ENCODE measurements around the gene OAF.
"Not testable (repeated sequence)": the region's sequence is repeated elsewhere in the genome, so short reads cannot be mapped to it uniquely, and the experiment has no call there.

Gene OAF

GRCh38 chr11:120270386-120270785, 59.6 kb downstream of the OAF start:
- Histone ChIP-seq H3K4me3 (ENCODE audit: low read depth in 1 of 2, low read length in 2 of 2) (no peak overlapping the region), H3K27me3 (ENCODE audit: control insufficient read depth in 1 of 2, insufficient read depth in 2 of 2, low read length in 2 of 2) (no peaks in the 10 kb centered on the region)

GRCh38 chr11:120271672-120272071, 60.8 kb downstream of the OAF start:
- Histone ChIP-seq H3K4me1 (ENCODE audit: insufficient read depth, low read length) (no peaks in the 10 kb centered on the region), H3K9ac (ENCODE audit: low read length) (no peak overlapping the region), H3K4me3 (ENCODE audit: low read depth in 1 of 2, low read length in 2 of 2) (no peak overlapping the region), H3K9me3 (ENCODE audit: low read length) (no peaks in the 10 kb centered on the region), H3K27ac (ENCODE audit: low read depth, low read length) (no peak overlapping the region), H3K27me3 (ENCODE audit: control insufficient read depth in 1 of 2, insufficient read depth in 2 of 2, low read length in 2 of 2) (no peaks in the 10 kb centered on the region), H3K36me3 (ENCODE audit: insufficient read depth, low read length) (no peaks in the 10 kb centered on the region)

More at GRCh38 chr11:120270386-120270785, 59.6 kb downstream of the OAF start:
- H3K36me3 ChIP-seq (ENCODE audit: insufficient read depth, low read length) = no peaks in the 10 kb centered on the region
- no peak overlapping the region for H3K27ac ChIP-seq (ENCODE audit: low read depth, low read length)
- H3K4me1 ChIP-seq (ENCODE audit: insufficient read depth, low read length) = no peaks in the 10 kb centered on the region
- no peaks in the 10 kb centered on the region for H3K9me3 ChIP-seq (ENCODE audit: low read length)
- no peak overlapping the region for H3K9ac ChIP-seq (ENCODE audit: low read length)

- Histone ChIP-seq H3K27me3 (ENCODE audit: control insufficient read depth in 1 of 2, insufficient read depth in 2 of 2, low read length in 2 of 2) (no peaks in the 10 kb centered on the region), H3K9ac (ENCODE audit: low read length) (no peak overlapping the region), H3K9me3 (ENCODE audit: low read length) (no peaks in the 10 kb centered on the region), H3K36me3 (ENCODE audit: insufficient read depth, low read length) (no peaks in the 10 kb centered on the region), H3K4me1 (ENCODE audit: insufficient read depth, low read length) (no peaks in the 10 kb centered on the region), H3K4me3 (ENCODE audit: low read depth in 1 of 2, low read length in 2 of 2) (no peak overlapping the region), H3K27ac (ENCODE audit: low read depth, low read length) (no peak overlapping the region)
Observed at GRCh38 chr11:120272303-120272702, 61.5 kb downstream of the OAF start.

GRCh38 chr11:120273432-120273831, 62.6 kb downstream of the OAF start:
- Histone ChIP-seq H3K27ac (ENCODE audit: low read depth, low read length) (no peak overlapping the region), H3K27me3 (ENCODE audit: control insufficient read depth in 1 of 2, insufficient read depth in 2 of 2, low read length in 2 of 2) (no peaks in the 10 kb centered on the region)

GRCh38 chr11:120273956-120274355, 63.1 kb downstream of the OAF start:
- H3K36me3 ChIP-seq (ENCODE audit: insufficient read depth, low read length) = not testable (repeated sequence)

More at GRCh38 chr11:120273432-120273831, 62.6 kb downstream of the OAF start:
- H3K9me3 ChIP-seq (ENCODE audit: low read length) = no peaks in the 10 kb centered on the region
- no peak overlapping the region for H3K4me3 ChIP-seq (ENCODE audit: low read depth in 1 of 2, low read length in 2 of 2)
- H3K4me1 ChIP-seq (ENCODE audit: insufficient read depth, low read length) = no peaks in the 10 kb centered on the region
- H3K9ac ChIP-seq (ENCODE audit: low read length) = no peak overlapping the region
- no peaks in the 10 kb centered on the region for H3K36me3 ChIP-seq (ENCODE audit: insufficient read depth, low read length)

GRCh38 chr11:120279502-120279901, 68.7 kb downstream of the OAF start:
- Histone ChIP-seq H3K9me3 (ENCODE audit: low read length) (no peaks in the 10 kb centered on the region), H3K27me3 (ENCODE audit: control insufficient read depth in 1 of 2, insufficient read depth in 2 of 2, low read length in 2 of 2) (no peaks in the 10 kb centered on the region), H3K4me1 (ENCODE audit: insufficient read depth, low read length) (no peaks in the 10 kb centered on the region), H3K9ac (ENCODE audit: low read length) (no peak overlapping the region), H3K4me3 (ENCODE audit: low read depth in 1 of 2, low read length in 2 of 2) (no peak overlapping the region), H3K27ac (ENCODE audit: low read depth, low read length) (no peak overlapping the region), H3K36me3 (ENCODE audit: insufficient read depth, low read length) (no peaks in the 10 kb centered on the region)

More at GRCh38 chr11:120273956-120274355, 63.1 kb downstream of the OAF start:
- H3K4me3 ChIP-seq (ENCODE audit: low read depth in 1 of 2, low read length in 2 of 2); H3K9ac ChIP-seq (ENCODE audit: low read length); H3K27me3 ChIP-seq (ENCODE audit: control insufficient read depth in 1 of 2, insufficient read depth in 2 of 2, low read length in 2 of 2); H3K9me3 ChIP-seq (ENCODE audit: low read length); H3K4me1 ChIP-seq (ENCODE audit: insufficient read depth, low read length); H3K27ac ChIP-seq (ENCODE audit: low read depth, low read length): not testable (repeated sequence)

Measured in muscle layer of colon (tissue), 2 donors.